HCT116 (cell line): ENCODE measurements around the gene SPG7. TPM values are rescaled to one million over a fixed set of nuclear protein-coding genes. Genes with fewer than 3 reads are reported as not detected.

ENCODE experiments used
- ATAC-seq: fragments of 200-7000 bp; cut with Tn5 transposase; 2 replicates; pipeline ENCODE4 v1.9.1; 2020; ENCODE audit warnings: mild to moderate bottlenecking, moderate library complexity
- BruUV-seq: library from RNA; stranded (reverse); fragments of 400-500 nt; replicated peaks from 2 replicates; lab custom pipeline; 2021; lab: Mats Ljungman, UMichigan
- CTCF ChIA-PET: fragments of 300-600 bp; sonication (Branson Sonifier 250); formaldehyde crosslinking; loops from one replicate; lab custom pipeline; 2021; ENCODE audit warnings: antibody characterized with exemption; lab: Charles Lee
- POLR2A ChIA-PET: fragments of 300-600, 350-600 bp; sonication (Branson Sonifier 250); formaldehyde crosslinking; loops from one replicate; lab custom pipeline; 2021; ENCODE audit warnings: antibody characterized with exemption; lab: Charles Lee
- RAD21 ChIA-PET, 2 experiments: fragments of 300-600 bp; sonication (Branson Sonifier 250); formaldehyde crosslinking; loops; one replicate each; lab custom pipeline; 2023; ENCODE audit warnings: low total read pairs in 2 of 2; ENCODE audit not compliant: uncharacterized antibody in 2 of 2, unreplicated experiment in 2 of 2, low non-redundant PET in 1 of 2; lab: Charles Lee
- DNase-seq: peaks from one replicate; pipeline ENCODE4 v3.0.0-alpha.2; 2010; ENCODE audit warnings: low read depth, low spot score
- H2AFZ ChIP-seq: fragments of 200-600 bp; shearing (Covaris generic), sonication (generic); 2 replicates; pipeline ENCODE4 v1.6.1; 2017; ENCODE audit warnings: low read depth, mixed run types, mixed read lengths, antibody characterized with exemption, low read length; ENCODE audit not compliant: poor library complexity, severe bottlenecking
- H3K27ac ChIP-seq: 2 replicates; pipeline ENCODE4 v1.5.1; 2012; ENCODE audit warnings: low read depth, low read length
- H3K27me3 ChIP-seq: fragments of 200-600 bp; sonication (generic); 2 replicates; pipeline ENCODE4 v1.6.1; 2016; ENCODE audit warnings: mixed run types, low read length, mixed read lengths; ENCODE audit not compliant: insufficient read depth
- H3K36me3 ChIP-seq, 2 experiments: fragments of 200-500 bp in 1 of 2; fragments of 200-600 bp in 1 of 2; sonication (Bioruptor generic) in 1 of 2; sonication (generic) in 1 of 2; 2 replicates each; pipeline versions ENCODE4 v1.5.1 to v1.6.1; 2014 to 2016; ENCODE audit warnings: low read length in 2 of 2, inconsistent platforms in 1 of 2, mixed read lengths in 1 of 2, mixed run types in 1 of 2; ENCODE audit not compliant: insufficient read depth in 2 of 2, control insufficient read depth in 1 of 2
- H3K4me1 ChIP-seq, 2 experiments: fragments of 200-600 bp in 1 of 2; sonication (generic) in 1 of 2; 2 replicates each; pipeline versions ENCODE4 v1.5.1 to v1.6.1; 2012 to 2017; ENCODE audit warnings: low read length in 2 of 2, inconsistent platforms in 1 of 2, mild to moderate bottlenecking in 1 of 2, mixed read lengths in 1 of 2, mixed run types in 1 of 2, moderate library complexity in 1 of 2; ENCODE audit not compliant: insufficient read depth in 2 of 2, control insufficient read depth in 1 of 2
- H3K4me2 ChIP-seq: fragments of 200-600 bp; sonication (generic); 2 replicates; pipeline ENCODE4 v1.6.1; 2017; ENCODE audit warnings: mixed run types, low read length, mixed read lengths
- H3K4me3 ChIP-seq, 2 experiments: fragments of 200-600 bp in 1 of 2; sonication (generic) in 1 of 2; replicated peaks in 1 of 2; 2 replicates each; pipeline ENCODE4 v1.5.1; 2011 to 2016; ENCODE audit warnings: low read length in 2 of 2, control low read depth in 1 of 2, low read depth in 1 of 2, mild to moderate bottlenecking in 1 of 2, mixed read lengths in 1 of 2, mixed run types in 1 of 2
- H3K79me2 ChIP-seq: fragments of 200-600 bp; sonication (generic); 2 replicates; pipeline ENCODE4 v1.6.1; 2017; ENCODE audit warnings: mild to moderate bottlenecking, mixed run types, low read length, moderate library complexity, mixed read lengths; ENCODE audit not compliant: insufficient read depth
- H3K9ac ChIP-seq: fragments of 200-600 bp; sonication (generic); 2 replicates; pipeline ENCODE4 v1.6.1; 2016; ENCODE audit warnings: low read length, mixed read lengths
- H3K9me2 ChIP-seq: fragments of 200-600 bp; sonication (generic), shearing (Covaris generic); 2 replicates; pipeline ENCODE4 v1.6.1; 2017; ENCODE audit warnings: mixed run types, mild to moderate bottlenecking, moderate library complexity; ENCODE audit not compliant: insufficient read depth
- H3K9me3 ChIP-seq, 2 experiments: fragments of 200-500 bp in 1 of 2; fragments of 200-600 bp in 1 of 2; sonication (Bioruptor generic) in 1 of 2; sonication (generic) in 1 of 2; 2 replicates each; pipeline ENCODE4 v1.6.1; 2014 to 2017; ENCODE audit warnings: low read length in 2 of 2, mixed read lengths in 2 of 2, inconsistent platforms in 1 of 2, low read depth in 1 of 2, mild to moderate bottlenecking in 1 of 2, mixed run types in 1 of 2, moderate library complexity in 1 of 2; ENCODE audit not compliant: control insufficient read depth in 1 of 2, insufficient read depth in 1 of 2
- H4K20me1 ChIP-seq: fragments of 200-600 bp; sonication (generic), shearing (Covaris generic); 2 replicates; pipeline ENCODE4 v1.6.1; 2017; ENCODE audit warnings: mixed run types, mild to moderate bottlenecking, moderate library complexity; ENCODE audit not compliant: insufficient read depth
- CBX3 ChIP-seq: IDR thresholded peaks from 2 replicates; pipeline ENCODE4 v1.6.1; 2012; ENCODE audit warnings: low read depth
- CEBPB ChIP-seq: IDR thresholded peaks from 2 replicates; pipeline ENCODE4 v1.6.1; 2012; ENCODE audit warnings: low read depth
- EGR1 ChIP-seq: IDR thresholded peaks from 2 replicates; pipeline ENCODE4 v1.6.1; 2012; ENCODE audit warnings: low read depth
- EZH2 ChIP-seq: fragments of 200-600 bp; sonication (generic); IDR thresholded peaks from 2 replicates; pipeline ENCODE4 v1.6.1; 2017; ENCODE audit warnings: antibody characterized with exemption, mixed run types
- EZH2phosphoT487 ChIP-seq: fragments of 200-600 bp; IDR thresholded peaks from 2 replicates; pipeline ENCODE4 v1.6.1; 2018; ENCODE audit warnings: antibody characterized with exemption, borderline replicate concordance
- JUND ChIP-seq: IDR thresholded peaks from 2 replicates; pipeline ENCODE4 v1.6.1; 2012
- MAX ChIP-seq: IDR thresholded peaks from 2 replicates; pipeline ENCODE4 v1.6.1; 2012
- POLR2A ChIP-seq: IDR thresholded peaks from 2 replicates; pipeline ENCODE4 v1.7.0; 2011; ENCODE audit warnings: borderline replicate concordance; ENCODE audit not compliant: insufficient read depth, insufficient read length; ENCODE audit errors: extremely low read depth
- REST ChIP-seq: IDR thresholded peaks from 2 replicates; pipeline ENCODE4 v1.6.1; 2012; ENCODE audit warnings: low read depth
- SP1 ChIP-seq: IDR thresholded peaks from 2 replicates; pipeline ENCODE4 v1.6.1; 2012; ENCODE audit warnings: low read depth
- SRF ChIP-seq: IDR thresholded peaks from 2 replicates; pipeline ENCODE4 v1.6.1; 2012; ENCODE audit warnings: low read depth
- YY1 ChIP-seq: IDR thresholded peaks from 2 replicates; pipeline ENCODE4 v1.6.1; 2011; ENCODE audit warnings: low read length, low read depth, moderate library complexity, mild to moderate bottlenecking; ENCODE audit not compliant: insufficient replicate concordance; ENCODE audit errors: extremely low read depth
- ZNF274 ChIP-seq: fragments of 200-500 bp; sonication (Bioruptor generic); IDR thresholded peaks from 2 replicates; pipeline ENCODE4 v1.6.1; 2014; ENCODE audit warnings: mild to moderate bottlenecking, low read depth, low read length, inconsistent platforms
- intact Hi-C: fragments of 100-400 bp; cut with micrococcal nuclease; formaldehyde crosslinking; loops from 2 replicates; pipeline ENCODE4 v1.10.0; 2022
- total RNA-seq: library from RNA; stranded (reverse); gene quantifications from one replicate; pipeline ENCODE4 v1.2.1, GENCODE V29; 2021; ENCODE audit not compliant: unreplicated experiment
- TF ChIP-seq, protein P1 (sequence below): IDR thresholded peaks from 2 replicates; pipeline ENCODE4 v1.6.1; 2011; ENCODE audit warnings: mild to moderate bottlenecking, low read length, moderate library complexity; ENCODE audit not compliant: insufficient replicate concordance; ENCODE audit errors: extremely low read depth

Gene SPG7
- total RNA-seq, 1 experiment from 2014 or later: 116 TPM

DNA sequence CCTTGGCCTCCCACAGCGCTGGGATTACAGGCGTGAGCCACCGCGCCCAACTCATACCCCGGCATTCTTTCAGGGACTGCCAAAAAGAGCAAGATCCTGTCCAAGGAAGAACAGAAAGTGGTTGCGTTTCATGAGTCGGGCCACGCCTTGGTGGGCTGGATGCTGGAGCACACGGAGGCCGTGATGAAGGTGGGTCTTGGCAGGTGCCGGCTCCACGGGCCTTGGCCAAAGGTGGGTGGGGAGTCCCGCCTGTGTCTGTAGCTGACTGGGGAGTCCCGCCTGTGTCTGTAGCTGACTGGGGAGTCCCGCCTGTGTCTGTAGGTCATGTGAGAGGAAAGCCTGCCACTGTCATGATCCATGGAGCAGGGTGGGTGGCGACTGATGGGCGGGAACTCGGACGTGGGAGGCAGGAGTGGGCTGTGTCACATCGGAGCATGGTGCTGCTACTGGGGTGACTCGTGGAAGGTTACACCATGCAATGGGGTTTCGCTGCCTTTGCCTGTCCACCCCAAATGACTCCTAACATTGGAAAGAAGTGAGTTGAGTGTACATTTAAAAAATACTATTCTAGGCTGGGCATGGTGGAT lies 42.3 kb downstream of the SPG7 start:
- H3K79me2 ChIP-seq: no peaks in the 10 kb centered on the region
- DNase-seq: no peak
- no peak overlapping the region for H3K4me2 ChIP-seq
- no TSS peak for BruUV-seq
- H3K4me1 ChIP-seq: no peaks in the 10 kb centered on the region
- no peaks in the 10 kb centered on the region for H3K27me3 ChIP-seq
- CTCF ChIA-PET: no interaction called here
- ATAC-seq: peak; percentile 29; the same call in 1 of the 2 replicates
- no peak overlapping the region for H3K4me3 ChIP-seq
- POLR2A ChIA-PET: no interaction called here
- intact Hi-C loops: no loop called here
- H2AFZ ChIP-seq: no peak overlapping the region
- RAD21 ChIA-PET: no interaction called here
- no peak overlapping the region for H3K27ac ChIP-seq
- no peaks in the 10 kb centered on the region for H3K9me3 ChIP-seq
- H3K36me3 ChIP-seq: peaks cover 23 to 46% of the 10 kb centered on the region in 2 experiments; a peak in 3 of 4 replicates
- no peaks in the 10 kb centered on the region for H3K9me2 ChIP-seq
- TF ChIP-seq SRF (no peak), SP1 (no peak), REST (no peak), JUND (no peak), EZH2 (no peak), CBX3 (no peak)
- no peak overlapping the region for H3K9ac ChIP-seq
- H4K20me1 ChIP-seq: no peaks in the 10 kb centered on the region

DNA sequence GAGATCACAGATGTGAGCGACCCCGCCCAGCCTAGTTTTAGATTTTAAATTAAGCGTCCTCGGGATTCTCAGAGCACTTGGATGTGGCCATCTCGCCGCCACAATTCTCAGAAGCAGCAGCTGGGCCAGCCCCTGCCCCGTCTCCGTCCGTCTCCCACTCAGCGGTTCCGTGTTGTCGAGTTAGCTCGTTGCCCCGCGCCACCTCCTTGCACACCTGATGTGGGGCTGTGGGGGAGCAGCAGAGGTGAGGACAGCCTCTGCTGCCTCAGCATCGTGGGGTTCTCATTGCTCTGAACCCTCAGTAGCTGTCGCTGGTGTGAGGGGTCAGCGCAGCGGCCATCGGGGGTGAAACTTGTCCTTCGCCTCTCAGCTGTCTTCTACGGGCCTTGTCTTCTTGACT lies 44.1 kb downstream of the SPG7 start:
- Histone ChIP-seq H2AFZ (no peak overlapping the region), H3K4me3 (no peak overlapping the region), H3K36me3 (peaks cover 26 to 43% of the 10 kb centered on the region in 2 experiments; a peak in 3 of 4 replicates), H3K27me3 (no peaks in the 10 kb centered on the region), H3K4me1 (peaks cover 0 to 2% of the 10 kb centered on the region in 2 experiments; a peak in 3 of 4 replicates), H3K9ac (no peak overlapping the region), H3K4me2 (no peak overlapping the region), H3K79me2 (no peaks in the 10 kb centered on the region), H4K20me1 (no peaks in the 10 kb centered on the region), H3K9me2 (no peaks in the 10 kb centered on the region), H3K9me3 (no peaks in the 10 kb centered on the region), H3K27ac (no peak overlapping the region)
- DNase-seq (no peak), ATAC-seq (no peak)
- intact Hi-C loops: no loop called here
- BruUV-seq: no TSS peak
- RAD21 ChIA-PET: no interaction called here
- CTCF ChIA-PET: no interaction called here
- POLR2A ChIA-PET: no interaction called here
- TF ChIP-seq EGR1: no peak
- no peak for TF ChIP-seq YY1
- TF ChIP-seq, protein P1, sequence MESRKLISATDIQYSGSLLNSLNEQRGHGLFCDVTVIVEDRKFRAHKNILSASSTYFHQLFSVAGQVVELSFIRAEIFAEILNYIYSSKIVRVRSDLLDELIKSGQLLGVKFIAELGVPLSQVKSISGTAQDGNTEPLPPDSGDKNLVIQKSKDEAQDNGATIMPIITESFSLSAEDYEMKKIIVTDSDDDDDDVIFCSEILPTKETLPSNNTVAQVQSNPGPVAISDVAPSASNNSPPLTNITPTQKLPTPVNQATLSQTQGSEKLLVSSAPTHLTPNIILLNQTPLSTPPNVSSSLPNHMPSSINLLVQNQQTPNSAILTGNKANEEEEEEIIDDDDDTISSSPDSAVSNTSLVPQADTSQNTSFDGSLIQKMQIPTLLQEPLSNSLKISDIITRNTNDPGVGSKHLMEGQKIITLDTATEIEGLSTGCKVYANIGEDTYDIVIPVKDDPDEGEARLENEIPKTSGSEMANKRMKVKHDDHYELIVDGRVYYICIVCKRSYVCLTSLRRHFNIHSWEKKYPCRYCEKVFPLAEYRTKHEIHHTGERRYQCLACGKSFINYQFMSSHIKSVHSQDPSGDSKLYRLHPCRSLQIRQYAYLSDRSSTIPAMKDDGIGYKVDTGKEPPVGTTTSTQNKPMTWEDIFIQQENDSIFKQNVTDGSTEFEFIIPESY: no peak
- TF ChIP-seq EZH2phosphoT487: no peak
- TF ChIP-seq ZNF274: no peak
- TF ChIP-seq MAX: no peak
- no peak for TF ChIP-seq POLR2A
- TF ChIP-seq CEBPB: no peak
- no peak for TF ChIP-seq JUND
